IMR-90 (cell line): ENCODE results near the gene TTC39B. TPM values are rescaled to one million over a fixed set of nuclear protein-coding genes. Genes with fewer than 3 reads are reported as not detected.

ENCODE experiments used
- microRNA-seq, 2 experiments: library from miRNA; stranded (forward) in 1 of 2; unstranded in 1 of 2; fragments of 10-50 nt in 1 of 2; fragments of <30 nt in 1 of 2; gene quantifications in 1 of 2; microRNA quantifications in 1 of 2; one replicate each; pipeline versions ENCODE3 to v1.1.0; 2013 to 2020; ENCODE audit not compliant: insufficient read depth in 1 of 2, insufficient read length in 1 of 2, unreplicated experiment in 1 of 2
- polyA plus RNA-seq, 3 experiments: library from polyadenylated mRNA; depleted of rRNA; stranded (reverse); fragments of >200 nt; gene quantifications; 2 replicates each; pipeline ENCODE4 v1.2.3, GENCODE V29; 2012; ENCODE audit warnings: low replicate concordance in 1 of 3
- small RNA-seq, 5 experiments: library from RNA; depleted of rRNA; stranded (forward); fragments of <200 nt; gene quantifications; one replicate each; pipeline ENCODE3, GENCODE V24; 2012
- total RNA-seq: library from RNA; depleted of rRNA; stranded (reverse); fragments of >200 nt; gene quantifications from 2 replicates; pipeline ENCODE4 v1.2.3, GENCODE V29; 2012; rRNA removed

Gene TTC39B
- total and polyA plus RNA-seq, 2 of the 4 experiments (the other 2 are of a cell fraction) = 2.5 to 12.2 TPM

Small RNAs within 50 kb of the gene (microRNA-seq; reads per million reads assigned to microRNA genes)
- not detected for gene RNU6-559P (ENCODE audit: insufficient read depth, insufficient read length)

Small RNAs within 50 kb of the gene (small RNA-seq; reads per million reads assigned to genes)
- 0 reads per million in 5 experiments for gene RNU6-559P

Other genes with a start within 250 kb of the TTC39B start
- 31.0 and 40.0 TPM in 2 replicates for gene SNAPC3, start 115.7 kb upstream of the TTC39B start, total RNA-seq
- 19.3 and 22.0 TPM in 2 replicates for gene SNAPC3, start 115.7 kb upstream of the TTC39B start, polyA plus RNA-seq (2012; rRNA removed)
- 27.2 and 30.0 TPM in 2 replicates for gene PSIP1, start 203.8 kb upstream of the TTC39B start, total RNA-seq
- 14.7 and 21.8 TPM in 2 replicates for gene PSIP1, start 203.8 kb upstream of the TTC39B start, polyA plus RNA-seq (2012; rRNA removed)
- 2.2 and 2.5 TPM in 2 replicates for gene CCDC171, start 245.8 kb upstream of the TTC39B start, total RNA-seq
- gene CCDC171, start 245.8 kb upstream of the TTC39B start, polyA plus RNA-seq (2012; rRNA removed) = 0.33 and 0.63 TPM in 2 replicates